LoVo (cell line): ENCODE results near the gene JAML.

Experiments
- DNase-seq: peaks from one replicate; pipeline ENCODE4 v3.0.0-alpha.2; 2016; ENCODE audit warnings: low spot score

JAML gene

GRCh38 chr11:118239509-118240205 is 14.8 kb upstream of the JAML start:
- DNase-seq: no peak

GRCh38 chr11:118238929-118239328 is 14.1 kb upstream of the JAML start:
- no peak for DNase-seq

GRCh38 chr11:118238421-118238820 is 13.6 kb upstream of the JAML start:
- DNase-seq: no peak

- no peak for DNase-seq
Observed at GRCh38 chr11:118236170-118236569, 11.4 kb upstream of the JAML start.

GRCh38 chr11:118234833-118235232 is 10.0 kb upstream of the JAML start:
- no peak for DNase-seq

GRCh38 chr11:118233850-118234249 is 9.0 kb upstream of the JAML start:
- DNase-seq: no peak

GRCh38 chr11:118233377-118233776 is 8.6 kb upstream of the JAML start:
- DNase-seq: no peak

- DNase-seq: no peak
Observed at GRCh38 chr11:118232659-118233058, 7.8 kb upstream of the JAML start.

- DNase-seq: no peak
Observed at GRCh38 chr11:118231461-118231860, 6.7 kb upstream of the JAML start.

GRCh38 chr11:118230088-118230487 is 5.3 kb upstream of the JAML start:
- DNase-seq: no peak

GRCh38 chr11:118229274-118229847 is 4.5 kb upstream of the JAML start:
- DNase-seq: no peak

- no peak for DNase-seq
Observed at GRCh38 chr11:118227865-118228785, 3.3 kb upstream of the JAML start.

GRCh38 chr11:118226781-118227180 is 2.0 kb upstream of the JAML start:
- no peak for DNase-seq

- DNase-seq: no peak
Observed at GRCh38 chr11:118226296-118226695, 1.5 kb upstream of the JAML start.

- no peak for DNase-seq
Observed at GRCh38 chr11:118223992-118224391, 819 bp downstream of the JAML start.

GRCh38 chr11:118223570-118223969 is 1.2 kb downstream of the JAML start:
- no peak for DNase-seq

- no peak for DNase-seq
Observed at GRCh38 chr11:118222437-118222836, 2.4 kb downstream of the JAML start.

GRCh38 chr11:118221419-118221818 is 3.4 kb downstream of the JAML start:
- no peak for DNase-seq

- no peak for DNase-seq
Observed at GRCh38 chr11:118219732-118220131, 5.1 kb downstream of the JAML start.

GRCh38 chr11:118219244-118219643 is 5.6 kb downstream of the JAML start:
- DNase-seq: no peak

GRCh38 chr11:118217575-118217974 is 7.2 kb downstream of the JAML start:
- no peak for DNase-seq

- no peak for DNase-seq
Observed at GRCh38 chr11:118216621-118217481, 8.0 kb downstream of the JAML start.
